Measurements from ENCODE around the gene NR6A1.

DNA sequence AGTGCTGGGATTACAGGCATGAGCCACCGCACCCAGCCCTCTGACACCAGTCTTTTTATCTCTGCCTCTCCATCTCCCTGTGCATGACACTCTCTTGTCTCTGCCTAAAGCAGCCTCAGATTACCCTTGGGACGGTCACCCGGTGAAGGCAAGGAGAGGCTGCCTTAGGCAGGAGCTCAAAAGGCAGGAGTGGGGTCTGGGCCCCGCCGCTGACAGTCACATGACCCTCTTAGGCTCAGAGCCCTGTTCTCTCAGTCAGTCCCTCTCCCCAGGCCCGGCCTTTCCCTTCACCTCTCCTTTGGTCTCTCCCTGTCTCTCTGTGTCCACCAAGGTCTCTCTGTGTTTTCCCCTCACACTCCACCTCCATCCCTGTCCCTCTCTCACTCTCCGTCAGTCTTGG, 298.3 kb downstream of the NR6A1 start:
- TF ChIP-seq, protein P1, sequence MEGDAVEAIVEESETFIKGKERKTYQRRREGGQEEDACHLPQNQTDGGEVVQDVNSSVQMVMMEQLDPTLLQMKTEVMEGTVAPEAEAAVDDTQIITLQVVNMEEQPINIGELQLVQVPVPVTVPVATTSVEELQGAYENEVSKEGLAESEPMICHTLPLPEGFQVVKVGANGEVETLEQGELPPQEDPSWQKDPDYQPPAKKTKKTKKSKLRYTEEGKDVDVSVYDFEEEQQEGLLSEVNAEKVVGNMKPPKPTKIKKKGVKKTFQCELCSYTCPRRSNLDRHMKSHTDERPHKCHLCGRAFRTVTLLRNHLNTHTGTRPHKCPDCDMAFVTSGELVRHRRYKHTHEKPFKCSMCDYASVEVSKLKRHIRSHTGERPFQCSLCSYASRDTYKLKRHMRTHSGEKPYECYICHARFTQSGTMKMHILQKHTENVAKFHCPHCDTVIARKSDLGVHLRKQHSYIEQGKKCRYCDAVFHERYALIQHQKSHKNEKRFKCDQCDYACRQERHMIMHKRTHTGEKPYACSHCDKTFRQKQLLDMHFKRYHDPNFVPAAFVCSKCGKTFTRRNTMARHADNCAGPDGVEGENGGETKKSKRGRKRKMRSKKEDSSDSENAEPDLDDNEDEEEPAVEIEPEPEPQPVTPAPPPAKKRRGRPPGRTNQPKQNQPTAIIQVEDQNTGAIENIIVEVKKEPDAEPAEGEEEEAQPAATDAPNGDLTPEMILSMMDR (IDR thresholded peaks at IDR 0.05; ENCODE audit: insufficient read depth, low read length, poor library complexity, severe bottlenecking) = no peak
- no peak for TF ChIP-seq EZH2phosphoT487 (conservative IDR thresholded peaks at IDR 0.05; ENCODE audit: low read length)
